Kidney (tissue), 14 donors: Measurements from ENCODE around the gene DHRS7B. TPM values are rescaled to one million over a fixed set of nuclear protein-coding genes. Genes with fewer than 3 reads are reported as not detected.

ENCODE experiments used
- DNase-seq, 5 donors: peaks; one replicate each; pipeline ENCODE4 v3.0.0-alpha.2; 2013 to 2020
- FAIRE-seq: peaks from 2 replicates; lab custom pipeline; 2012; peaks lifted over from hg19 to GRCh38; lab: Jason Lieb, UNC
- H3K27ac ChIP-seq, 2 donors: one replicate each; pipeline ENCODE4 v1.7.0; 2013; ENCODE audit warnings: low read depth in 2 of 2, low read length in 2 of 2, inconsistent platforms in 1 of 2
- H3K27me3 ChIP-seq: one replicate; pipeline ENCODE4 v1.7.1; 2013; ENCODE audit warnings: low read length, inconsistent platforms; ENCODE audit not compliant: control insufficient read depth, insufficient read depth
- H3K36me3 ChIP-seq, 3 donors: one replicate each; pipeline versions ENCODE4 v1.7.0 to v1.7.1; 2013; ENCODE audit warnings: low read length in 3 of 3, control low read depth in 1 of 3, inconsistent platforms in 1 of 3; ENCODE audit not compliant: insufficient read depth in 3 of 3, control insufficient read depth in 2 of 3
- H3K4me1 ChIP-seq, 3 donors: one replicate each; pipeline versions ENCODE4 v1.7.0 to v1.7.1; 2013; ENCODE audit warnings: low read length in 3 of 3, inconsistent platforms in 1 of 3, low read depth in 1 of 3; ENCODE audit not compliant: control insufficient read depth in 2 of 3, insufficient read depth in 2 of 3
- H3K4me3 ChIP-seq, 3 donors: one replicate each; pipeline versions ENCODE4 v1.7.0 to v1.8.1; 2013; ENCODE audit warnings: low read length in 3 of 3, control low read depth in 1 of 3, inconsistent platforms in 1 of 3
- H3K9ac ChIP-seq, 3 donors: one replicate each; pipeline versions ENCODE4 v1.7.0 to v1.7.1; 2013; ENCODE audit warnings: low read length in 3 of 3, control low read depth in 1 of 3, inconsistent platforms in 1 of 3
- H3K9me3 ChIP-seq, 3 donors: one replicate each; pipeline versions ENCODE4 v1.7.0 to v1.7.1; 2013; ENCODE audit warnings: low read length in 3 of 3, control low read depth in 1 of 3, inconsistent platforms in 1 of 3; ENCODE audit not compliant: control insufficient read depth in 2 of 3, insufficient read depth in 1 of 3
- intact Hi-C: fragments of 100-400 bp; cut with DNase I; formaldehyde crosslinking; loops from one replicate; pipeline ENCODE4 v1.11.1; 2022
- polyA plus RNA-seq: library from polyadenylated mRNA; stranded (reverse); fragments of 350-450 nt; fragmentation: Illumina TruSeq; extraction: RNeasy Lipid Tissue Mini Kit (QIAGEN cat#74804); gene quantifications from one replicate; pipeline ENCODE4 v1.2.3, GENCODE V29; 2014; ENCODE audit warnings: low read depth, low replicate concordance; ENCODE audit not compliant: insufficient read depth
- total RNA-seq: library from RNA; stranded (reverse); fragmentation: NEBNext Ultra II Directional; extraction: Animal tissue kit (Norgen Biotek cat#: 25700); gene quantifications from one replicate; pipeline ENCODE4 v1.2.1, GENCODE V29; 2021
- TF ChIP-seq, protein P1 (sequence below): IDR thresholded peaks from 3 replicates; pipeline ENCODE4 v1.5.1; 2012; ENCODE audit warnings: mild to moderate bottlenecking, moderate library complexity, borderline replicate concordance; ENCODE audit not compliant: insufficient read depth; ENCODE audit errors: extremely low read depth
- donor health status: control.
- donor health status: control.
- donor health status: control.
- donor health status: control.
- donor health status: control.
- donor health status: DM: yes; HTN: yes; CAD: no.
- donor health status: Normal renal cell carcinoma (clear cell type).

DHRS7B gene
- total and polyA plus RNA-seq, 2 donors from 2014 or later: 19.9 to 58.8 TPM

DNA sequence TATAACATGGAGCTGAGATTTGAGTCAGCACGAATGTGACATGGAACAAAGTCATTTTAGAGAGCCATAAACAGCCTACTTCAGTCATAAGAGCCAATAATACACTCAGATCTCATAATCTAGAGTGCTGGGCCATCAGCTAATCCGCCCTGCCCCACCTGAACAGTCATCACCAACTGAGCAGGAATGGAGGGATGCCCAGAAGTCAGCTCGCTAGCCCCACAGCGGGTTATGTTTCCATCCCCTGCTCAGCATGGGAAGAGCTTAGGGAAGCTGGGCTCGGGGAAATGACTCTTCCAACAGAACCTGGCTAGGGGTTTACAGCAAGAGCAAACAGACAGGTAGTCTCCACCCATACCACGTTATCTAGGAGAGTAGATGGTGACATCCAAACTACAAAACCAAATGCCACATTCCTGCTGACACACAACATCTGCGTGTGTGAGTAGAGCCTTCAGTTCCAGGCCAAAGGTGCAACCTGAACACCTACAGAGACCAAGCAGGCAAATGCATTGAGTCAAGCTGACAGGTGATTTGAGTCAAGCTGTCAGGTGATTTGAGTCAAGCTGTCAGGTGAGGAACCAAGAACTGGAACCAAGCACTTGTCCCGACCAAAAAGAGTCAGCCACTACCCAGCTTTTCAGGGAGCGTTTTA lies 85.2 kb downstream of the DHRS7B start:
- H3K27ac ChIP-seq: no peak overlapping the region
- H3K4me1 ChIP-seq: peaks cover 2 to 40% (median 21%) of the 10 kb centered on the region in 3 donors
- FAIRE-seq: no peak

DNA sequence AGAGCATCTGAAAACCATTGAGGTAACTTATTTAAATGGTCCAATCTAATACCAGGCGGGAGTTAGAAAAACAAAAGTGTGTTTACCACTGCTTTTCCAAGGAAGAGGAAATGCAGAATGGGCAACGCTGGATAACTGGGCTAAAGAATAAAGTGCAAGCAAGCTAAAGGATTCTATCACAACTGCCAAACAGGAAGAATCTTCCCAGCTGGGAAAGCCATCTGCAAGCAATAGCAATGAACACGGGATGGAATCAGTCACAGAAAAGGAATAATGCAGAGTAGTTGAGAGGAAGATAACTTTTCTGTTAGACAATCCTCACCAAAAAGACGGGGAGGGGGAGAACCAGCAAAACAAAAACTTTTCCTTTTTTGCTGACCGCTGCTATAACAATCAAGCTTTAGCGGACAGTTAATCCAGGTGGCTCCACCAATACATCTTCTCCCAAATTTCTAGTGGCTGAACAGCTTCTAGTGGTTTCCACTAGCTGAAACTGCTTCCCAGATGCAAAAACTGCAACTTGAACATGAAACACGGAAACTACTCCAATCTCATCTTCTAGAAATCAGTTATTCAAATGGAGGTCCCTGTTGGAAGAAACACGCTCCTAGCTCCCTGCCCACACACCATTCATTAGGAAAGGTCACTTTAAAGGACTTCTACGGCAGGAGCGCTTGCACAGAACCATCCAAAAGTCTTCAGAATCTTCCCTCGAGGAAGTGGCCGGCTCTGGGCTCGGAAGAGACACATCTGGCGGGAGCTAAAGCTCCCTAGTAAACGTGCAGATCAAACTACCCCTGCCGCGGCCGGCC lies 86.3 kb downstream of the DHRS7B start:
- FAIRE-seq (no peak), DNase-seq (peak in 1 of 5 donors; percentile 52)
- peak overlapping the region; percentile 30 to 89 (median 89) for H3K9ac ChIP-seq
- TF ChIP-seq, protein P1, sequence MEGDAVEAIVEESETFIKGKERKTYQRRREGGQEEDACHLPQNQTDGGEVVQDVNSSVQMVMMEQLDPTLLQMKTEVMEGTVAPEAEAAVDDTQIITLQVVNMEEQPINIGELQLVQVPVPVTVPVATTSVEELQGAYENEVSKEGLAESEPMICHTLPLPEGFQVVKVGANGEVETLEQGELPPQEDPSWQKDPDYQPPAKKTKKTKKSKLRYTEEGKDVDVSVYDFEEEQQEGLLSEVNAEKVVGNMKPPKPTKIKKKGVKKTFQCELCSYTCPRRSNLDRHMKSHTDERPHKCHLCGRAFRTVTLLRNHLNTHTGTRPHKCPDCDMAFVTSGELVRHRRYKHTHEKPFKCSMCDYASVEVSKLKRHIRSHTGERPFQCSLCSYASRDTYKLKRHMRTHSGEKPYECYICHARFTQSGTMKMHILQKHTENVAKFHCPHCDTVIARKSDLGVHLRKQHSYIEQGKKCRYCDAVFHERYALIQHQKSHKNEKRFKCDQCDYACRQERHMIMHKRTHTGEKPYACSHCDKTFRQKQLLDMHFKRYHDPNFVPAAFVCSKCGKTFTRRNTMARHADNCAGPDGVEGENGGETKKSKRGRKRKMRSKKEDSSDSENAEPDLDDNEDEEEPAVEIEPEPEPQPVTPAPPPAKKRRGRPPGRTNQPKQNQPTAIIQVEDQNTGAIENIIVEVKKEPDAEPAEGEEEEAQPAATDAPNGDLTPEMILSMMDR: no peak
- no peaks in the 10 kb centered on the region for H3K27me3 ChIP-seq
- H3K36me3 ChIP-seq: no peaks in the 10 kb centered on the region
- peaks cover 2 to 40% (median 21%) of the 10 kb centered on the region in 3 donors for H3K4me1 ChIP-seq
- intact Hi-C loops: no loop called here
- peak overlapping the region; percentile 86 to 95 for H3K27ac ChIP-seq
- peak overlapping the region; percentile 62 to 89 (median 73) for H3K4me3 ChIP-seq
- no peaks in the 10 kb centered on the region for H3K9me3 ChIP-seq

More for the DNA sequence above, 85.2 kb downstream of the DHRS7B start:
- intact Hi-C loops: no loop called here
- Histone ChIP-seq H3K4me3 (peak overlapping the region in 1 of 3 donors; percentile 73), H3K9ac (no peak overlapping the region), H3K36me3 (no peaks in the 10 kb centered on the region), H3K27me3 (no peaks in the 10 kb centered on the region), H3K9me3 (no peaks in the 10 kb centered on the region)
- TF ChIP-seq, protein P1: no peak
- DNase-seq: no peak

DNA sequence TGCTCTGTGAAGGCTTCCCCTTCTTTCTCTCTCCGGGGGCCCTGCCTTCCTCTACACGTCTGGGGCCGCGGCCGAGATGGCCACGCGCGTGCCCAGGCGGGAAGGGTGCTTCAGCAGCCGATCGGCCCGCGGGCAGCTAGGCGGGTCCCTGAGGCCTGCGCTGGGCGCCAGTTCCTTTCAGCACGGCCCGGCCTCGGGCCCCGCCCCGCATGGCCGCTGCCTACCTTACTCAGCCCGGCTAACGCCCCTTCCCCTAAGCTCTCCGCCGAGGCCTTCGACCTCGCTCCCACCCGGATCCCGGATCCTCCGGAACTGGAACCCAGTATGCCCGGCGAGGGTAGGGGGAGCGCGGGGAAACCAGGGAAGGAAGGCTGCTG lies 86.9 kb downstream of the DHRS7B start:
- H3K4me1 ChIP-seq: peaks cover 2 to 40% (median 21%) of the 10 kb centered on the region in 3 donors
- intact Hi-C loops: no loop called here
- TF ChIP-seq, protein P1: no peak
- H3K36me3 ChIP-seq: no peaks in the 10 kb centered on the region
- no peaks in the 10 kb centered on the region for H3K9me3 ChIP-seq
- no peaks in the 10 kb centered on the region for H3K27me3 ChIP-seq
- H3K27ac ChIP-seq: peak overlapping the region; percentile 86 to 95
- H3K9ac ChIP-seq: peak overlapping the region; percentile 51 to 89 (median 89)
- FAIRE-seq (no peak), DNase-seq (peak in 2 of 5 donors; percentile 69 to 85)
- H3K4me3 ChIP-seq: peak overlapping the region; percentile 62 to 89 (median 73)
